ENCODE measurements around the gene POLR3F.
"Not testable (repeated sequence)": the region's sequence is repeated elsewhere in the genome, so short reads cannot be mapped to it uniquely, and the experiment has no call there.

The POLR3F gene

GRCh38 chr20:18466894-18467730 is at the start of gene POLR3F, which contains the start of gene DZANK1:
TSS of gene POLR3F (plus strand) at chr20:18467390. CDS start at chr20:18467507, 117 bp downstream.
TSS of gene DZANK1 (minus strand) at chr20:18467030. CDS start at chr20:18465358, 1,672 bp downstream.
- peak; percentile 88 to 93 (median 90) for DNase-seq (ENCODE audit: low read depth in 3 of 3)

GRCh38 chr20:18421608-18422007 is 45.6 kb upstream of the POLR3F start:
- no peak for DNase-seq (ENCODE audit: low read depth in 3 of 3)

- DNase-seq (ENCODE audit: low read depth in 3 of 3), result no peak
Observed at GRCh38 chr20:18427214-18427613, 40.0 kb upstream of the POLR3F start.

GRCh38 chr20:18428490-18429173 is 38.6 kb upstream of the POLR3F start:
- DNase-seq (ENCODE audit: low read depth in 3 of 3), result no peak

DNA sequence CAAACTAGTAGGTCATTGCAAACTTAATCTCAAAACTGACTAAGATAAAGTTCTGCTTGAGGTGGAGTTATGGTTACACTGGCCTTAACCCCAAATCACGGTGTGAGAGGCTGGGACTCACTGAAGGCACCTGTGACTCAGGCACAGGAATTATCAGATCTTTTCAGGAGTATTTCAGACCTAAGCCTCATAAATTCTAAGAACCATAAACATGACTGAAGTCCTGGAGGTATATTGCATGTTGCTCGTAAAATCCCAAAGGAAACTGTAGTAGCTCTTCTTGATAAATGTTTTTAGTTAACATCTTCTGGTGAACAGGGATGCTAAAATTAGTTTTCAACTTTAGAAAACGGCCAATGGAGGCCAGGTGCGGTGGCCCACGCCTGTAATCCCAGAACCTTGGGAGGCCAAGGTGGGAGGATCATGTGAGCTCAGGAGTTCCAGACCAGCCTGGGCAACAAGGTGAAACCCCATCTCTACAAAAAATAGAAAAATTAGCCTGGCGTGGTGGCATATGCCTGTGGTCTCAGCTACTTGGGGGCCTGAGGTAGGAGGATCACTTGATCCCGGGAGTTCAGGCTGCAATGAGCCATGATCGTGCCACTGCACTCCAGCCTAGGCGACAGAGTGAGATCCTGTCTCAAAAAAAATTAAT is 36.9 kb upstream of the POLR3F start:
- DNase-seq (ENCODE audit: low read depth in 3 of 3), result no peak

- DNase-seq (ENCODE audit: low read depth in 3 of 3), result no peak
Observed at GRCh38 chr20:18431206-18431605, 36.0 kb upstream of the POLR3F start.

DNA sequence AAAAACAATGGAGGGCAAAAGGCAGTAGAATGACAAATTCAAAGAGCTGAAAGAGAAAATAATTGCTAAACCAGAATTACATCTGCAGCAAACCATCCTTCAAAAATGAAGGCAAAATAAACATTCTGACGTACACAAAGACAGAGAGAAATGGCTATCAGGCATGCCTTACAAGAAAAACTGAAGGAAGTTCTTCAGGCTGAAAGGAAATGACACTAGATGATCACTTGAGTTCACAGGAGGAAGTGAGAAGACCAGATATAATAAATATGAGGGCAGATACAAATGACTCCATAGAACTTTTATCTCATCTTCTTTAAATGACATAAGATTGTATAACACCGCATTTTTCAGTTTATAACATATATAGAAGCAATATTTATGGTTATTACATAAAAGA is 30.3 kb upstream of the POLR3F start:
- no peak for DNase-seq (ENCODE audit: low read depth in 3 of 3)

- no peak for DNase-seq (ENCODE audit: low read depth in 3 of 3)
Observed at GRCh38 chr20:18440403-18440802, 26.8 kb upstream of the POLR3F start.

DNA sequence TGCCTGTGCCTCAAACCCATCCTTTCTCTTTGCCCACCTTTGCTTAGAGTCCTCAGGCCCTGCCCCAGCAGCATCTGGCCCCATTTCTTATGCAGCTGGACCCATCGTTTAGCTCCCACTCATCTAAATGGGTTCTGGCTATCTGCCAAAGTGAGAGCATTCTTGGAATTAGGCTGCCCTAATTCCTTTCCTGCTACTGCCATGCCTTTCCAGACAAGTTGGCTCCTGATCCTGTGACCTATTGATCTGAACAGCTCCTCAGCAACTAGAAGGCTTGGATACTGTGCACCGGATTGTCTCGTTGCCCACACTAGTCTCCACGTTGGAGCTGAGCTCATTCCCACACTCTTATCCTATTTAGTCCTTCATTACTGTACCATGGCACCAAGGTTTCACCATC is 23.3 kb upstream of the POLR3F start:
- no peak for DNase-seq (ENCODE audit: low read depth in 3 of 3)

- no peak for DNase-seq (ENCODE audit: low read depth in 3 of 3)
Observed at GRCh38 chr20:18456600-18456999, 10.6 kb upstream of the POLR3F start.

GRCh38 chr20:18465536-18466200 is 1.5 kb upstream of the POLR3F start:
- DNase-seq (ENCODE audit: low read depth in 3 of 3), result no peak

DNA sequence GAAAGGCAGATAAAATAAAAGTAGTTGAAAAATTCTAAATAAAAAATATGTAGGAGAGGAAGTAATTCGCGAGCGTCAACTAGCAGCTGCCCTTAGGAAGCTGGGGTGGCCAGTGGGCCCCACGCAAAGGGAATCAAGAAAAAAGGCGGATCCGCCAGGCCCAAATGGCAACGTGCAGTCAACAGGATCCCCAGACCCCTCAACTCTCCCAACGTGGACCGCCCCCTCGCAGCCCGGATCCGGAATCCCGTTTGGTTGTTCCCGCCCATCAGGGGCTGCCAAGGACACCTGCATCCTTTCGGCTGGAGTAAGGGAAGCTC is 656 bp upstream of the POLR3F start:
- no peak for DNase-seq (ENCODE audit: low read depth in 3 of 3)

DNA sequence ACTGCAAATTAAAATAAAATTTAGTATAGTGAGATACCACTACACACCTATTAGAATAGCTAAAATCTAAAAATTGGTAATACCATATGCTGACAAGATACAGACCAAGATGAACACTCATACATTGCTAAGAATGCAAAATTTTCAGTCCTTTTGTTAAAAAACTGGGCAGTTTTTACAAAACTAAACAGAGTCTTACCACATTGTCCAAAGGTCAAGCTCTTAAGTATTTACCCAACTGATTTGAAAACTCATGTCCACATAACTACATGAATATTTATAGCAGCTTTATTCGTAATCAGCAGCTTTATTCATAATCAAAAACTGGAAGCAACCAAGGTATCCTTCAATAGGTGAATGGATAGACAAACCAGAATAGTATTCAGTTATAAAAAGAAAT is 10.0 kb downstream of the POLR3F start:
- DNase-seq (ENCODE audit: low read depth in 3 of 3), result no peak

DNA sequence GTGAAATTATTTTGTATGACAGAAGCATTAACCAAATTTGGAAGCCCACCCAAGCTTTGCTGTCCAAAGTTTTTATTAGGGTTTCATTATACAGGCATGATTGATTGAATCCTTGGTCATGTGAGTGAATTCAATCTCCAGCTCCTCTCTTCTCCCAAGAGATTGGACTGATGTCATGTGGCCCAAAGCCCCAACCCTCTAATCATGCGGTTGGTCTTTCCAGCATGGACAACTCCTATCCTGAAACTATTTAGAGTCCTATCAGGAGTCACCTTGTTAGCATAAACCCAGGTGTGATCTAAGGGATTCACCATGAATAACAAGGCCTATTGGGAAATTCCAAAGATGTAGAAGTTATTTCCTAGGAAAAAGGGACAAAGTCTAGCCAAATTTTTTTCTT is 10.6 kb downstream of the POLR3F start:
- no peak for DNase-seq (ENCODE audit: low read depth in 3 of 3)

DNA sequence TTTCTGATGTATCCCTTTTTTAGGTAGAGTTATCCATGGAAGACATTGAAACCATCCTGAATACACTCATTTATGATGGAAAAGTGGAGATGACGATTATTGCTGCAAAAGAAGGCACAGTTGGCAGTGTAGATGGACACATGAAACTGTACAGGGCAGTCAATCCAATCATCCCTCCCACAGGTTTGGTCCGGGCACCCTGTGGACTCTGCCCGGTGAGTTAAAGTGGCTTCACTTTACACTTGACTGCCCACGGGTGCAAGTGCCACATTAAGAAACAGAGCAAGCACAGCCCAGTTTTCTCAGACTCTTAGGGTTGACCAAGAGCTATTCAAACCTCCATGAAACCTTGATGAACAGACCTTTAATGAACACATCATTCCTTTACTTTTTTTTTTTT is 14.4 kb downstream of the POLR3F start:
- DNase-seq (ENCODE audit: low read depth in 3 of 3), result no peak

DNA sequence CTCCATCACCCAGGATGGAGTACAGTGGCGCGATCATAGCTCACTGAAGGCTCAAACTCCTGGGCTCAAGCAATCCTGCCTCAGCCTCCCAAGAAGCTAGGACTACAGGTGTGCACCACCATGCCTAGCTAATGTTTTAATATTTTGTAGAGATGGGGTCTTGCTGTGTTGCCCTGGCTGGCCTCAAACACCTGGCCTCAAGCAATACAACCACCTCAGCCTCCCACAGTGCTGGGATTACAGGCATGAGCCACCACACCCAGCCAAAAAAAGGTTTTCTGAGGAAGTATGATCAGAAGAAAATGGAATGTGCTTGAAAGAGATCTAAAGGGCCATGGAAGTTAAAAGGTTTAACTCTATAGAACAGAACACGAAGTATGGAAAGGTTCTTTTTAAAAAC is 21.1 kb downstream of the POLR3F start:
- no peak for DNase-seq (ENCODE audit: low read depth in 3 of 3)

GRCh38 chr20:18496042-18496441 is 28.9 kb downstream of the POLR3F start:
- DNase-seq (ENCODE audit: low read depth in 3 of 3), result no peak

- peak; percentile 52 to 81 (median 67) for DNase-seq (ENCODE audit: low read depth in 3 of 3)
Observed at GRCh38 chr20:18496740-18497592, 29.8 kb downstream of the POLR3F start, which contains the start of gene RBBP9. TSS of gene RBBP9 (minus strand) at chr20:18497225. CDS start at chr20:18497167, 58 bp downstream.

GRCh38 chr20:18497603-18498002 is 30.4 kb downstream of the POLR3F start:
- no peak for DNase-seq (ENCODE audit: low read depth in 3 of 3)

- not testable (repeated sequence) for DNase-seq (ENCODE audit: low read depth in 3 of 3)
Observed at GRCh38 chr20:18501672-18502071, 34.5 kb downstream of the POLR3F start.

DNA sequence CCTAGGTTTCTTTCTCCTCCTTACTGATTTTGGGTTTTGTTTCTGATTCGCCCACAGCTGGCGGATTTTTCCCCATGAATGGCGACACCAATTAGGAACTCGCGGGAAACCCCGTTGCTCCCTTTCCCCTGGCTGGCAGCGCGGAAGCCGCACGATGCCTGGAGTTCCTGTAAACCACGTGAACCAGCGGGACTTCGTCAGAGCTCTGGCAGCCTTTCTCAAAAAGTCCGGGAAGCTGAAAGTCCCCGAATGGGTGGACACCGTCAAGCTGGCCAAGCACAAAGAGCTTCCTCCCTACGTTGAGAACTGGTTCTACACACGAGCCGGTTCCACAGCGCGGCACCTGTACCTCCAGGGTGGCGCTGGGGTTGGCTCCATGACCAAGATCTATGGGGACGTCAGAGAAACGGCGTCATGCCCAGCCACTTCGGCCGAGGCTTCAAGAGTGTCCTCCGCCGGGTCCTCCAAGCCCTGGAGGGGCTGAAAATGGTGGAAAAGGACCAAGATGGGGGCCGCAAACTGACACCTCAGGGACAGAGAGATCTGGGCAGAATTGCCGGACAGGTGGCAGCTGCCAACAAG is 37.4 kb downstream of the POLR3F start:
- no peak for DNase-seq (ENCODE audit: low read depth in 3 of 3)

All from stimulated activated CD4-positive, alpha-beta T cell treated with anti-CD3 and anti-CD28 coated beads, TNF-alpha, amount 100 ng/mL, for 24 hours (primary cell).